IMR-90 (cell line): ENCODE measurements around the gene CREG2.

Experiments
- CEBPB ChIP-seq: IDR thresholded peaks from 2 replicates; pipeline ENCODE4 v1.6.1; 2012; ENCODE audit warnings: low read depth, low read length, improper control_type of control experiment
- MAZ ChIP-seq: IDR thresholded peaks from 2 replicates; pipeline ENCODE4 v1.6.1; 2012; ENCODE audit warnings: low read depth, mild to moderate bottlenecking, low read length, improper control_type of control experiment, moderate library complexity, borderline replicate concordance
- NFE2L2 ChIP-seq: fragments of 150-350 bp; IDR thresholded peaks from 2 replicates; pipeline ENCODE4 v1.6.1; 2016; ENCODE audit warnings: low read depth, mild to moderate bottlenecking, low read length
- POLR2A ChIP-seq: IDR thresholded peaks from 2 replicates; pipeline ENCODE4 v1.6.1; 2012; ENCODE audit warnings: mild to moderate bottlenecking, low read depth, low read length
- RAD21 ChIP-seq: IDR thresholded peaks from 2 replicates; pipeline ENCODE4 v1.6.1; 2012; ENCODE audit warnings: low read length, improper control_type of control experiment
- RFX5 ChIP-seq: IDR thresholded peaks from 2 replicates; pipeline ENCODE4 v1.8.0; 2012; ENCODE audit warnings: low read depth, mild to moderate bottlenecking, low read length, moderate library complexity
- TF ChIP-seq, protein P1 (sequence below): conservative IDR thresholded peaks from 2 replicates; pipeline ENCODE4 v1.5.1; 2012; ENCODE audit warnings: mild to moderate bottlenecking, low read depth, low read length, improper control_type of control experiment
- TF ChIP-seq, protein P2 (sequence below): fragments of 150-350 bp; IDR thresholded peaks from 2 replicates; pipeline ENCODE4 v1.6.1; 2016; ENCODE audit warnings: low read depth, mild to moderate bottlenecking, low read length, moderate library complexity, borderline replicate concordance
- TF ChIP-seq, protein P3 (sequence below): fragments of 150-350 bp; IDR thresholded peaks from 2 replicates; pipeline ENCODE4 v1.6.1; 2017; ENCODE audit warnings: mild to moderate bottlenecking, antibody characterized with exemption, low read length, low read depth

DNA sequence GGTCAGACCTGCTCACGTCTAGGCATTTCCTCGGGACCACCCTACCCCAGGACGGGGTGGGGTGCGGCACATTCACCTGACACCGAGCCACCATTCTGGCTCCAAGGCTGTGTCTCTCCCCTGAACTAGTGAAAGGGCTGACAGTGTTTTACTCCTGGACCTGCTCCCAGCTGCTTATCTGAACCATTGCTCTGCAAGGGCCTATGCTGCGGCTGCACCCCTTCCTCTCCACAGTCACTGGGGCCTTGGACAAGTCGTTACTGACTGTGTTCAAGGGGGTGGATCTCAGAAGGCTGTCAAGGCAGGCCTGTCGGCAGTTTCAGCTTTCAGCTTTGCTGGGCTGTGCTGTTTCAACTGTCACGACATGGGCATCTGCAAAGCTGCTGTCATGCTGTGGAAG, 11.7 kb downstream of the CREG2 start:
- TF ChIP-seq RAD21: no peak
- TF ChIP-seq, protein P1, sequence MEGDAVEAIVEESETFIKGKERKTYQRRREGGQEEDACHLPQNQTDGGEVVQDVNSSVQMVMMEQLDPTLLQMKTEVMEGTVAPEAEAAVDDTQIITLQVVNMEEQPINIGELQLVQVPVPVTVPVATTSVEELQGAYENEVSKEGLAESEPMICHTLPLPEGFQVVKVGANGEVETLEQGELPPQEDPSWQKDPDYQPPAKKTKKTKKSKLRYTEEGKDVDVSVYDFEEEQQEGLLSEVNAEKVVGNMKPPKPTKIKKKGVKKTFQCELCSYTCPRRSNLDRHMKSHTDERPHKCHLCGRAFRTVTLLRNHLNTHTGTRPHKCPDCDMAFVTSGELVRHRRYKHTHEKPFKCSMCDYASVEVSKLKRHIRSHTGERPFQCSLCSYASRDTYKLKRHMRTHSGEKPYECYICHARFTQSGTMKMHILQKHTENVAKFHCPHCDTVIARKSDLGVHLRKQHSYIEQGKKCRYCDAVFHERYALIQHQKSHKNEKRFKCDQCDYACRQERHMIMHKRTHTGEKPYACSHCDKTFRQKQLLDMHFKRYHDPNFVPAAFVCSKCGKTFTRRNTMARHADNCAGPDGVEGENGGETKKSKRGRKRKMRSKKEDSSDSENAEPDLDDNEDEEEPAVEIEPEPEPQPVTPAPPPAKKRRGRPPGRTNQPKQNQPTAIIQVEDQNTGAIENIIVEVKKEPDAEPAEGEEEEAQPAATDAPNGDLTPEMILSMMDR: no peak
- TF ChIP-seq RFX5: no peak
- no peak for TF ChIP-seq MAZ
- no peak for TF ChIP-seq POLR2A
- TF ChIP-seq CEBPB: no peak
- TF ChIP-seq, protein P2, sequence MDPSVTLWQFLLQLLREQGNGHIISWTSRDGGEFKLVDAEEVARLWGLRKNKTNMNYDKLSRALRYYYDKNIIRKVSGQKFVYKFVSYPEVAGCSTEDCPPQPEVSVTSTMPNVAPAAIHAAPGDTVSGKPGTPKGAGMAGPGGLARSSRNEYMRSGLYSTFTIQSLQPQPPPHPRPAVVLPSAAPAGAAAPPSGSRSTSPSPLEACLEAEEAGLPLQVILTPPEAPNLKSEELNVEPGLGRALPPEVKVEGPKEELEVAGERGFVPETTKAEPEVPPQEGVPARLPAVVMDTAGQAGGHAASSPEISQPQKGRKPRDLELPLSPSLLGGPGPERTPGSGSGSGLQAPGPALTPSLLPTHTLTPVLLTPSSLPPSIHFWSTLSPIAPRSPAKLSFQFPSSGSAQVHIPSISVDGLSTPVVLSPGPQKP: no peak
- TF ChIP-seq, protein P3, sequence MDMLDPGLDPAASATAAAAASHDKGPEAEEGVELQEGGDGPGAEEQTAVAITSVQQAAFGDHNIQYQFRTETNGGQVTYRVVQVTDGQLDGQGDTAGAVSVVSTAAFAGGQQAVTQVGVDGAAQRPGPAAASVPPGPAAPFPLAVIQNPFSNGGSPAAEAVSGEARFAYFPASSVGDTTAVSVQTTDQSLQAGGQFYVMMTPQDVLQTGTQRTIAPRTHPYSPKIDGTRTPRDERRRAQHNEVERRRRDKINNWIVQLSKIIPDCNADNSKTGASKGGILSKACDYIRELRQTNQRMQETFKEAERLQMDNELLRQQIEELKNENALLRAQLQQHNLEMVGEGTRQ: no peak
- TF ChIP-seq NFE2L2: no peak
